Mesenteric fat pad (tissue), 1 donor: ENCODE data around the gene ZNF532. TPM values are rescaled to one million over a fixed set of nuclear protein-coding genes. Genes with fewer than 3 reads are reported as not detected.
"Not testable (repeated sequence)": the region's sequence is repeated elsewhere in the genome, so short reads cannot be mapped to it uniquely, and the experiment has no call there.

Experiments
- DNase-seq: peaks from one replicate; pipeline ENCODE4 v3.0.0-alpha.2; 2020; ENCODE audit warnings: low spot score
- total RNA-seq: library from RNA; stranded (reverse); fragmentation: NEBNext Ultra II Directional; extraction: Animal tissue kit (Norgen Biotek cat#: 25700); gene quantifications from one replicate; pipeline ENCODE4 v1.2.1, GENCODE V29; 2021
- donor health status: DM: yes; HTN: yes; CAD: no.

The ZNF532 gene
- total RNA-seq, 1 donor from 2014 or later: 46.6 TPM

- DNase-seq: no peak
These were observed 133.9 kb downstream of the ZNF532 start for GRCh38 chr18:58998401-58999203.

- DNase-seq: no peak
These were observed 136.5 kb downstream of the ZNF532 start for GRCh38 chr18:59001166-59001565.

GRCh38 chr18:59001721-59002120, 137.0 kb downstream of the ZNF532 start:
- DNase-seq: no peak

- no peak for DNase-seq
These were observed 138.4 kb downstream of the ZNF532 start for GRCh38 chr18:59002974-59003594.

- DNase-seq: no peak
These were observed 140.6 kb downstream of the ZNF532 start for GRCh38 chr18:59005262-59005661.

GRCh38 chr18:59006461-59007067, 141.9 kb downstream of the ZNF532 start:
- no peak for DNase-seq

- DNase-seq: no peak
These were observed 143.8 kb downstream of the ZNF532 start for GRCh38 chr18:59008302-59008974.

GRCh38 chr18:59009846-59010245, 145.2 kb downstream of the ZNF532 start:
- DNase-seq: no peak

- no peak for DNase-seq
These were observed 146.6 kb downstream of the ZNF532 start for GRCh38 chr18:59011289-59011688.

- no peak for DNase-seq
These were observed 147.1 kb downstream of the ZNF532 start for GRCh38 chr18:59011786-59012185.

GRCh38 chr18:59012815-59013705, 148.4 kb downstream of the ZNF532 start:
- no peak for DNase-seq

- no peak for DNase-seq
These were observed 149.1 kb downstream of the ZNF532 start for GRCh38 chr18:59013744-59014143.

- DNase-seq: no peak
These were observed 151.0 kb downstream of the ZNF532 start for GRCh38 chr18:59015531-59016152.

- no peak for DNase-seq
These were observed 156.8 kb downstream of the ZNF532 start for GRCh38 chr18:59021500-59021899.

GRCh38 chr18:59022167-59022945, 157.7 kb downstream of the ZNF532 start:
- DNase-seq: no peak

- no peak for DNase-seq
These were observed 160.2 kb downstream of the ZNF532 start for GRCh38 chr18:59024829-59025228.

GRCh38 chr18:59025532-59025931, 160.9 kb downstream of the ZNF532 start:
- not testable (repeated sequence) for DNase-seq

- no peak for DNase-seq
These were observed 161.7 kb downstream of the ZNF532 start for GRCh38 chr18:59026364-59026763.

GRCh38 chr18:59026831-59027410, 162.2 kb downstream of the ZNF532 start:
- DNase-seq: no peak
